BJ (cell line): Measurements from ENCODE around the gene CRADD. TPM values are rescaled to one million over a fixed set of nuclear protein-coding genes. Genes with fewer than 3 reads are reported as not detected.
"Not testable (repeated sequence)": the region's sequence is repeated elsewhere in the genome, so short reads cannot be mapped to it uniquely, and the experiment has no call there.

Experiments
- CTCF ChIA-PET: fragments of 350-600 bp; formaldehyde crosslinking; extraction: SDS; loops from one replicate; lab custom pipeline; 2021; ENCODE audit warnings: antibody characterized with exemption, inconsistent platforms; lab: Yijun Ruan, JAX
- POLR2A ChIA-PET: fragments of 300-600 bp; sonication (Branson Sonifier 250); formaldehyde crosslinking; extraction: SDS; loops from one replicate; lab custom pipeline; 2021; ENCODE audit warnings: antibody characterized with exemption; lab: Charles Lee
- DNase-seq: peaks from one replicate; pipeline ENCODE4 v3.0.0-alpha.2; 2011; ENCODE audit warnings: low read depth
- H3K27me3 ChIP-seq: 2 replicates; pipeline ENCODE4 v1.6.0; 2011; ENCODE audit warnings: low read length; ENCODE audit not compliant: control insufficient read depth, insufficient read depth
- H3K36me3 ChIP-seq: 2 replicates; pipeline ENCODE4 v1.5.1; 2011; ENCODE audit warnings: low read length; ENCODE audit not compliant: control insufficient read depth, insufficient read depth
- H3K4me3 ChIP-seq: 2 replicates; pipeline ENCODE4 v1.5.1; 2011; ENCODE audit warnings: low read depth, mild to moderate bottlenecking, control low read depth, low read length
- CTCF ChIP-seq: IDR thresholded peaks from 2 replicates; pipeline ENCODE4 v1.5.1; 2011; ENCODE audit warnings: low read depth, mild to moderate bottlenecking, control low read depth, inconsistent platforms, low read length, moderate library complexity; ENCODE audit not compliant: insufficient read depth
- polyA plus RNA-seq: library from polyadenylated mRNA; depleted of rRNA; stranded (reverse); fragments of >200 nt; gene quantifications from 2 replicates; pipeline ENCODE4 v1.2.3, GENCODE V29; 2011

Gene CRADD
- polyA plus RNA-seq, 1 experiment = 16.6 TPM

GRCh38 chr12:93753285-93753684 lies 76.1 kb downstream of the CRADD start:
- no peak for TF ChIP-seq CTCF
- no peak overlapping the region for H3K4me3 ChIP-seq
- no peaks in the 10 kb centered on the region for H3K36me3 ChIP-seq
- no peak for DNase-seq
- ChIA-PET POLR2A (no interaction called here), CTCF (interaction anchor here (1.9 to 2.3 kb wide), 2 partner anchors 14 to 349 kb away, joined by 5 to 8 read pairs; no protein-coding TSS in a partner anchor)
- no peaks in the 10 kb centered on the region for H3K27me3 ChIP-seq

GRCh38 chr12:93753838-93754429 lies 76.8 kb downstream of the CRADD start:
- ChIA-PET POLR2A (no interaction called here), CTCF (interaction anchor here (1.9 to 2.3 kb wide), 2 partner anchors 13 to 349 kb away, joined by 5 to 8 read pairs; no protein-coding TSS in a partner anchor)
- no peak for DNase-seq
- H3K36me3 ChIP-seq = no peaks in the 10 kb centered on the region
- H3K4me3 ChIP-seq = no peak overlapping the region
- H3K27me3 ChIP-seq = no peaks in the 10 kb centered on the region
- no peak for TF ChIP-seq CTCF

- H3K36me3 ChIP-seq, H3K27me3 ChIP-seq, CTCF ChIA-PET, H3K4me3 ChIP-seq, DNase-seq, POLR2A ChIA-PET: not testable (repeated sequence)
These were observed 77.7 kb downstream of the CRADD start for GRCh38 chr12:93754859-93755258.

GRCh38 chr12:93756288-93756687 lies 79.1 kb downstream of the CRADD start:
- H3K4me3 ChIP-seq = no peak overlapping the region
- no peaks in the 10 kb centered on the region for H3K36me3 ChIP-seq
- ChIA-PET POLR2A (no interaction called here), CTCF (no interaction called here)
- TF ChIP-seq CTCF = no peak
- DNase-seq = no peak
- H3K27me3 ChIP-seq = no peaks in the 10 kb centered on the region

GRCh38 chr12:93757792-93758694 lies 80.9 kb downstream of the CRADD start:
- POLR2A ChIA-PET = no interaction called here

More at GRCh38 chr12:93757792-93758694, 80.9 kb downstream of the CRADD start:
- no peaks in the 10 kb centered on the region for H3K27me3 ChIP-seq
- no peak for TF ChIP-seq CTCF
- CTCF ChIA-PET = no interaction called here
- DNase-seq = no peak
- H3K4me3 ChIP-seq = no peak overlapping the region
- no peaks in the 10 kb centered on the region for H3K36me3 ChIP-seq
